ENCODE measurements around the gene RSRC1.

DNA sequence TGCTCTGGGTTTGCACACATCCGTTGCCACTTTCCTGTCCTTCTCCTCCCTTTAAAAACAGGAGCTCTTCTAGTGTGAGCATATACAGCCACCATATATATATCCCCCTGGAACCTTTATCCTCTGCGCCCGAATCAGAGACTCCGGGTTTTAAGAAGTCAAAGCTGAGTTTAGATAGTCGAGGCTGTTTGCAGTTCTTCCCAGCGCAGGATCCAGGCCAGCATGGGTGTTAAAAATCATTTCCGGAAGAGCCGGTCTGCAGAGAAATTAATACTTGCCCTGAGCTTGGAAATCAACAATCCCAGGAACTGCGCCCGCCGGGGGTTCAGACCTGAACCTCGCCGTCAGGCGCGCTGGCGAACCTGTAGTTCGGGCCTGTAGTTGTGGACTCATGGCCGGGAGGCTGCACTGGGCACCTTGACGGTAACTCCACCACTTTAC is 6.0 kb upstream of the RSRC1 start:
- TF ChIP-seq, protein P1, sequence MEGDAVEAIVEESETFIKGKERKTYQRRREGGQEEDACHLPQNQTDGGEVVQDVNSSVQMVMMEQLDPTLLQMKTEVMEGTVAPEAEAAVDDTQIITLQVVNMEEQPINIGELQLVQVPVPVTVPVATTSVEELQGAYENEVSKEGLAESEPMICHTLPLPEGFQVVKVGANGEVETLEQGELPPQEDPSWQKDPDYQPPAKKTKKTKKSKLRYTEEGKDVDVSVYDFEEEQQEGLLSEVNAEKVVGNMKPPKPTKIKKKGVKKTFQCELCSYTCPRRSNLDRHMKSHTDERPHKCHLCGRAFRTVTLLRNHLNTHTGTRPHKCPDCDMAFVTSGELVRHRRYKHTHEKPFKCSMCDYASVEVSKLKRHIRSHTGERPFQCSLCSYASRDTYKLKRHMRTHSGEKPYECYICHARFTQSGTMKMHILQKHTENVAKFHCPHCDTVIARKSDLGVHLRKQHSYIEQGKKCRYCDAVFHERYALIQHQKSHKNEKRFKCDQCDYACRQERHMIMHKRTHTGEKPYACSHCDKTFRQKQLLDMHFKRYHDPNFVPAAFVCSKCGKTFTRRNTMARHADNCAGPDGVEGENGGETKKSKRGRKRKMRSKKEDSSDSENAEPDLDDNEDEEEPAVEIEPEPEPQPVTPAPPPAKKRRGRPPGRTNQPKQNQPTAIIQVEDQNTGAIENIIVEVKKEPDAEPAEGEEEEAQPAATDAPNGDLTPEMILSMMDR (IDR thresholded peaks at IDR 0.05): no peak
- TF ChIP-seq, protein P2, sequence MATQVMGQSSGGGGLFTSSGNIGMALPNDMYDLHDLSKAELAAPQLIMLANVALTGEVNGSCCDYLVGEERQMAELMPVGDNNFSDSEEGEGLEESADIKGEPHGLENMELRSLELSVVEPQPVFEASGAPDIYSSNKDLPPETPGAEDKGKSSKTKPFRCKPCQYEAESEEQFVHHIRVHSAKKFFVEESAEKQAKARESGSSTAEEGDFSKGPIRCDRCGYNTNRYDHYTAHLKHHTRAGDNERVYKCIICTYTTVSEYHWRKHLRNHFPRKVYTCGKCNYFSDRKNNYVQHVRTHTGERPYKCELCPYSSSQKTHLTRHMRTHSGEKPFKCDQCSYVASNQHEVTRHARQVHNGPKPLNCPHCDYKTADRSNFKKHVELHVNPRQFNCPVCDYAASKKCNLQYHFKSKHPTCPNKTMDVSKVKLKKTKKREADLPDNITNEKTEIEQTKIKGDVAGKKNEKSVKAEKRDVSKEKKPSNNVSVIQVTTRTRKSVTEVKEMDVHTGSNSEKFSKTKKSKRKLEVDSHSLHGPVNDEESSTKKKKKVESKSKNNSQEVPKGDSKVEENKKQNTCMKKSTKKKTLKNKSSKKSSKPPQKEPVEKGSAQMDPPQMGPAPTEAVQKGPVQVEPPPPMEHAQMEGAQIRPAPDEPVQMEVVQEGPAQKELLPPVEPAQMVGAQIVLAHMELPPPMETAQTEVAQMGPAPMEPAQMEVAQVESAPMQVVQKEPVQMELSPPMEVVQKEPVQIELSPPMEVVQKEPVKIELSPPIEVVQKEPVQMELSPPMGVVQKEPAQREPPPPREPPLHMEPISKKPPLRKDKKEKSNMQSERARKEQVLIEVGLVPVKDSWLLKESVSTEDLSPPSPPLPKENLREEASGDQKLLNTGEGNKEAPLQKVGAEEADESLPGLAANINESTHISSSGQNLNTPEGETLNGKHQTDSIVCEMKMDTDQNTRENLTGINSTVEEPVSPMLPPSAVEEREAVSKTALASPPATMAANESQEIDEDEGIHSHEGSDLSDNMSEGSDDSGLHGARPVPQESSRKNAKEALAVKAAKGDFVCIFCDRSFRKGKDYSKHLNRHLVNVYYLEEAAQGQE (IDR thresholded peaks at IDR 0.05; ENCODE audit: insufficient read depth in 1 of 2, low read depth in 2 of 2, low read length in 1 of 2): no peak
